Right cardiac atrium (tissue), 5 donors: ENCODE results near the gene USP37. TPM values are rescaled to one million over a fixed set of nuclear protein-coding genes. Genes with fewer than 3 reads are reported as not detected.

Source experiments
- ATAC-seq, 2 donors: fragments of 200-7000 bp; cut with Tn5 transposase; one replicate each; pipeline versions ENCODE4 v1.8.0 to v1.9.1; 2020; ENCODE audit warnings: moderate library complexity in 2 of 2, mild to moderate bottlenecking in 1 of 2
- DNase-seq, 3 donors: peaks; one replicate each; pipeline ENCODE4 v3.0.0-alpha.2; 2020
- H3K27ac ChIP-seq: one replicate; pipeline ENCODE4 v1.5.1; 2013; ENCODE audit warnings: mild to moderate bottlenecking, low read length, control low read depth, moderate library complexity
- H3K27me3 ChIP-seq: one replicate; pipeline ENCODE4 v1.6.1; 2013; ENCODE audit not compliant: control insufficient read depth, insufficient read depth
- H3K4me1 ChIP-seq: one replicate; pipeline ENCODE4 v1.6.1; 2013; ENCODE audit warnings: low read length; ENCODE audit not compliant: control insufficient read depth, insufficient read depth
- H3K4me3 ChIP-seq: one replicate; pipeline ENCODE4 v1.5.1; 2013; ENCODE audit warnings: low read length, control low read depth
- H3K9me3 ChIP-seq: one replicate; pipeline ENCODE4 v1.6.1; 2013; ENCODE audit warnings: low read length; ENCODE audit not compliant: control insufficient read depth
- WGBS: extraction: QIAGEN DNeasy Blood & Tissue Kit; methylation state at CpG from one replicate; pipeline ENCODE4 v1.1.7; 2013; 5-methylcytosine and 5-hydroxymethylcytosine counted together
- intact Hi-C, 4 donors: fragments of 100-400 bp; cut with DNase I; formaldehyde crosslinking; loops; one replicate each; pipeline versions ENCODE4 v1.11.0 to v1.14.0; 2022 to 2023
- long read RNA-seq, 4 donors: library from polyadenylated mRNA; unstranded; transcript quantifications; one replicate each; pipeline ENCODE4 v2.0.0, GENCODE V29; 2020 to 2021
- polyA plus RNA-seq: library from polyadenylated mRNA; stranded (reverse); fragments of 200-250 nt; gene quantifications from one replicate; pipeline ENCODE4 v1.2.3, GENCODE V29; 2013
- total RNA-seq, 4 donors: library from RNA; stranded (reverse); fragmentation: NEBNext Ultra II Directional; extraction: Animal tissue kit (Norgen Biotek cat#: 25700); gene quantifications; one replicate each; pipeline ENCODE4 v1.2.1, GENCODE V29; 2021
- donor health status: healthy with polysubstance abuse.
- donor health status: DM: no; HTN: yes; CAD: no.
- donor health status: DM: no; HTN: no; CAD: no.
- donor health status: DM: no; HTN: yes; CAD: no; lungs with severe emphysema.
- donor health status: DM: yes; HTN: yes; CAD: no.

The USP37 gene, protein sequence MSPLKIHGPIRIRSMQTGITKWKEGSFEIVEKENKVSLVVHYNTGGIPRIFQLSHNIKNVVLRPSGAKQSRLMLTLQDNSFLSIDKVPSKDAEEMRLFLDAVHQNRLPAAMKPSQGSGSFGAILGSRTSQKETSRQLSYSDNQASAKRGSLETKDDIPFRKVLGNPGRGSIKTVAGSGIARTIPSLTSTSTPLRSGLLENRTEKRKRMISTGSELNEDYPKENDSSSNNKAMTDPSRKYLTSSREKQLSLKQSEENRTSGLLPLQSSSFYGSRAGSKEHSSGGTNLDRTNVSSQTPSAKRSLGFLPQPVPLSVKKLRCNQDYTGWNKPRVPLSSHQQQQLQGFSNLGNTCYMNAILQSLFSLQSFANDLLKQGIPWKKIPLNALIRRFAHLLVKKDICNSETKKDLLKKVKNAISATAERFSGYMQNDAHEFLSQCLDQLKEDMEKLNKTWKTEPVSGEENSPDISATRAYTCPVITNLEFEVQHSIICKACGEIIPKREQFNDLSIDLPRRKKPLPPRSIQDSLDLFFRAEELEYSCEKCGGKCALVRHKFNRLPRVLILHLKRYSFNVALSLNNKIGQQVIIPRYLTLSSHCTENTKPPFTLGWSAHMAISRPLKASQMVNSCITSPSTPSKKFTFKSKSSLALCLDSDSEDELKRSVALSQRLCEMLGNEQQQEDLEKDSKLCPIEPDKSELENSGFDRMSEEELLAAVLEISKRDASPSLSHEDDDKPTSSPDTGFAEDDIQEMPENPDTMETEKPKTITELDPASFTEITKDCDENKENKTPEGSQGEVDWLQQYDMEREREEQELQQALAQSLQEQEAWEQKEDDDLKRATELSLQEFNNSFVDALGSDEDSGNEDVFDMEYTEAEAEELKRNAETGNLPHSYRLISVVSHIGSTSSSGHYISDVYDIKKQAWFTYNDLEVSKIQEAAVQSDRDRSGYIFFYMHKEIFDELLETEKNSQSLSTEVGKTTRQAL
- total RNA-seq = 1 to 10 TPM; 6.1 to 9.9 (median 7.6) TPM
- 1.7 TPM for polyA plus RNA-seq
- long read RNA-seq, donor 1, full-length matches to known transcripts = 2 of 6 reads
- long read RNA-seq, donor 1, partial matches to known transcripts = 2 of 6 reads
- long read RNA-seq, donor 1, other reads (novel, unspliced or antisense) = 2 of 6 reads
- long read RNA-seq, donor 2, partial matches to known transcripts = 0 of 2 reads
- long read RNA-seq, donor 2, other reads (novel, unspliced or antisense) = 1 of 2 reads
- long read RNA-seq, donor 3, full-length matches to known transcripts = 12 of 35 reads
- long read RNA-seq, donor 3, partial matches to known transcripts = 4 of 35 reads
- long read RNA-seq, donor 3, other reads (novel, unspliced or antisense) = 19 of 35 reads
- long read RNA-seq, donor 4 = 0 reads

DNA sequence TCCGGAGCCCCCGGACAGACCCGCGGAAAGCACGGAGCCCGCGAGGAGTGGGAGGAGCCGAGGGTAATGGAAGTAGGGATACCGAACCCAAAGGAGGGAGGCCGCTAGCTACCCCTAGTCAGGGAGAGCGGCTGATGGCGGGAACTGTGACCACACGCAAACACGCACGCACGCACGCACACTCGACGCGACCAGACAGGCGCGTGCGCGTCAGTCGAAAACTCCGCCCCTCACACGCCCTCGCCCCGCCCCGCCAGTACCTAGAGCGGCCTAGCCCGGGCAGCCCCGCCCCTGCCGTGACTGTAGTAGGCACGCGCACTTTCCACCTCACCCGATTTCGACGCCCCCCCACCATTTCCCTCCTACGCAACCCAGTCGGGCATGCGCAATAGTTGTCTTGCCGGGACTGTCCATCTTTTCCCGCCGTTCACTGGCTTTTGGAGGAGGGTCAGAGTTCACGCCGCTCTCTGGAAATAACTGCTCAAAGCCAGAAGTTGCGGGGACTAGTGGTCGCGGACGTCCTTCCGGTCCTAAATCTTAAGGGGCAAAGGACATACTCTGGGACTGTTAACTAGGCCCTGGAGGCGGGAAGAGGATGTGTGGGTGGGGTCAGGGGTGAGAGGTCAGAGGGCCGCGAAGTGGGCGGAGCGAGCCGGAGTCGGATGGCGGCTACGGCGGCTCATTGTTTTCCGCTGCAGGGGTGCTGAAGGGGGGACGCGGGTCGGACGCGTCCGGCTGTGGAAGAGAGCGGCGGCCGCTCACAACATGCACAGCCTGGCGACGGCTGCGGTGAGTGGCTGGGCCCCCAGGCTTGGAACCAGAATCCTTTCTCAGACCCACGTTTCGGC is at the start of gene USP37, which contains the start of gene CNOT9:
Gene USP37, minus strand, starts transcription at position 162 of the 848 bp plus-strand sequence. CDS start 9,698 bp downstream, outside the sequence.
Gene CNOT9, plus strand, starts transcription at position 650 of the 848 bp plus-strand sequence. Its CDS starts 116 bp downstream, at position 766.
- no peaks in the 10 kb centered on the region for H3K27me3 ChIP-seq
- no peaks in the 10 kb centered on the region for H3K9me3 ChIP-seq
- intact Hi-C loops = no loop called here
- under 1% methylated on average over 77 of the region's 77 CpGs for WGBS
- peaks cover 4% of the 10 kb centered on the region for H3K4me1 ChIP-seq
- H3K27ac ChIP-seq = peak within 1 kb of the TSS; percentile 94
- DNase-seq (peak; percentile 100), ATAC-seq (peak; percentile 98 to 99)
- peak within 1 kb of the TSS; percentile 90 for H3K4me3 ChIP-seq

GRCh38 chr2:218615868-218616315 is 47.7 kb upstream of the USP37 start:
- Histone ChIP-seq H3K9me3 (no peaks in the 10 kb centered on the region), H3K27me3 (no peaks in the 10 kb centered on the region), H3K4me1 (no peaks in the 10 kb centered on the region), H3K4me3 (no peak overlapping the region), H3K27ac (no peak overlapping the region)
- intact Hi-C loops = no loop called here
- ATAC-seq = peak in 1 of 2 donors; percentile 21
- DNase-seq = no peak
- 79% methylated on average over 6 of the region's 6 CpGs for WGBS

- intact Hi-C loops = no loop called here
- WGBS = 11% methylated on average over 8 of the region's 8 CpGs
- H3K27ac ChIP-seq = no peak within 1 kb of the TSS
- peak in 2 of 3 donors; percentile 44 for DNase-seq
- peak; percentile 85 to 94 for ATAC-seq
- H3K4me3 ChIP-seq = no peak within 1 kb of the TSS
- no peaks in the 10 kb centered on the region for H3K9me3 ChIP-seq
- H3K27me3 ChIP-seq = no peaks in the 10 kb centered on the region
- peaks cover 7% of the 10 kb centered on the region for H3K4me1 ChIP-seq
These were observed 39.4 kb upstream of the USP37 start, which contains the start of gene PLCD4 for GRCh38 chr2:218607436-218608115. TSS of gene PLCD4 (plus strand) at chr2:218607899. CDS start at chr2:218615740, 7,841 bp downstream.

DNA sequence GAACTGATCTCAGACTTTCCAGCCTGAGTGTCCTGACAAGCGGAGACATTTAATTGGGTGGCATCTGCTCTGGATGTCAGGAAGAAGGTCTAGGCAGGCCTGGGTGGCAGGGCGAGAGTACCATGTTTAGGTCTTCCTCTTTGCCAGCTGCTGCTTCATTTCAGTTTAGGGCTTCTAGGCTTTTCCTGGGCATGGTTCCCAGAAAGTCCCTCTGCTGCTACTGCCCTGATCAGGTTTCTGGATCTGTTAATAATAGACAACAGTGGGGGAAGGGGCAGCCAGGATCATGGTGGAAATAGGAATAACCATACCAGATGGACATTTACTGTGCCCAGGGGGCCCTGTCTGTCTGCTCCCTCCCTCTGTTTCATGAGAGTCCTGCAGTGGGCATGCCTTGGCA is 37.3 kb upstream of the USP37 start:
- WGBS = 67% methylated on average over 2 of the region's 2 CpGs
- H3K27ac ChIP-seq = no peak overlapping the region
- ATAC-seq (no peak), DNase-seq (no peak)
- H3K9me3 ChIP-seq = no peaks in the 10 kb centered on the region
- intact Hi-C loops = no loop called here
- no peak overlapping the region for H3K4me3 ChIP-seq
- H3K4me1 ChIP-seq = peaks cover 7% of the 10 kb centered on the region
- no peaks in the 10 kb centered on the region for H3K27me3 ChIP-seq

DNA sequence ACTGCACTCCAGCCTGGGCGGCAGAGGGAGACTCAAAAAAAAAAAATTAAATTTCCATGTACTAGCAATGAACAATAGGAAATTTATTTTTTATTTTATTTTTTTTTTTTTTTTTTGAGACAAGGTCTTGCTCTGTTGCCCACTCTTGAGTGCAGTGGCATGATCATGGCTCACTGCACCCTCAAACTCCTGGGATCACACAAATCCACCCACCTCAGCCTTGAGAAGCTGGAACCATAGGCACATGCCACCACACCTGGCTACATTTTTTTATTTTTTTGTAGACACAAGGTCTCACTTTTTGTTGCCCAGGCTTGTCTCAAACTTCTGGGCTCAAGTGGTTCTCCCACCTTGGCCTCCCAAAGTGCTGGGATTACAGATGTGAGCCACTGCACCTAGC is 17.4 kb upstream of the USP37 start:
- WGBS = 94% methylated on average over 1 of the region's 1 CpG
- no peaks in the 10 kb centered on the region for H3K9me3 ChIP-seq
- H3K27me3 ChIP-seq = no peaks in the 10 kb centered on the region
- DNase-seq = no peak
- H3K4me1 ChIP-seq = no peaks in the 10 kb centered on the region
- ATAC-seq = no peak
- intact Hi-C loops = no loop called here
- H3K27ac ChIP-seq = no peak overlapping the region
- H3K4me3 ChIP-seq = no peak overlapping the region

GRCh38 chr2:218583983-218584850 is 16.1 kb upstream of the USP37 start:
- 96% methylated on average over 6 of the region's 6 CpGs for WGBS
- Histone ChIP-seq H3K27ac (no peak overlapping the region), H3K4me1 (no peaks in the 10 kb centered on the region), H3K27me3 (no peaks in the 10 kb centered on the region), H3K9me3 (no peaks in the 10 kb centered on the region), H3K4me3 (no peak overlapping the region)
- ATAC-seq (no peak), DNase-seq (no peak)
- intact Hi-C loops = no loop called here

DNA sequence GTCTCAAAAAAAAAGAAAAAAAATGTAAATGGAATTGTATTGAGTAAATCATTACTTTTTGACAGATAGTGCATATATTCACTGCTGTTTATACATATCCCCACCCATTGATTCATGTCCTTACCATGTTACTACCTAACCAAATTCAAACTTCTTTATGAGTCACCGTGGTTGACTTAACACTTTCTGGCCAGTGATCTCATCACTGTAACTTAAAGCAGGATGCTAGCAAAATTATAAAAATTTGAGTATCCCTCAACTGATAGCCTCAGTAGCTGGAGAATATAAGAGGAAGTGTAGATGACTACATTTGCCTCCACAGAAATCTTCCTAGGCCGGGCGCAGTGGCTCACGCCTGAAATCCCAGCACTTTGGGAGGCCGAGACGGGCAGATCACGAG is 13.9 kb upstream of the USP37 start:
- 96% methylated on average over 7 of the region's 7 CpGs for WGBS
- intact Hi-C loops = no loop called here
- no peaks in the 10 kb centered on the region for H3K9me3 ChIP-seq
- no peak for DNase-seq
- no peaks in the 10 kb centered on the region for H3K27me3 ChIP-seq
- ATAC-seq = no peak
- no peak overlapping the region for H3K4me3 ChIP-seq
- H3K27ac ChIP-seq = no peak overlapping the region
- peaks cover 3% of the 10 kb centered on the region for H3K4me1 ChIP-seq

- ATAC-seq (no peak), DNase-seq (no peak)
- Histone ChIP-seq H3K27ac (no peak overlapping the region), H3K27me3 (no peaks in the 10 kb centered on the region), H3K4me1 (peaks cover 3% of the 10 kb centered on the region), H3K4me3 (no peak overlapping the region), H3K9me3 (no peaks in the 10 kb centered on the region)
- WGBS = 97% methylated on average over 3 of the region's 3 CpGs
- intact Hi-C loops = no loop called here
These were observed 10.2 kb upstream of the USP37 start for GRCh38 chr2:218578272-218578877.
